ENCODE measurements around the gene ALDH3A1. TPM values are rescaled to one million over a fixed set of nuclear protein-coding genes. Genes with fewer than 3 reads are reported as not detected.

The ALDH3A1 gene
- total and polyA plus RNA-seq, 9 of the 15 experiments (the other 6 are each of a cell fraction or from before 2014, with no cell fraction given), result not detected

DNA sequence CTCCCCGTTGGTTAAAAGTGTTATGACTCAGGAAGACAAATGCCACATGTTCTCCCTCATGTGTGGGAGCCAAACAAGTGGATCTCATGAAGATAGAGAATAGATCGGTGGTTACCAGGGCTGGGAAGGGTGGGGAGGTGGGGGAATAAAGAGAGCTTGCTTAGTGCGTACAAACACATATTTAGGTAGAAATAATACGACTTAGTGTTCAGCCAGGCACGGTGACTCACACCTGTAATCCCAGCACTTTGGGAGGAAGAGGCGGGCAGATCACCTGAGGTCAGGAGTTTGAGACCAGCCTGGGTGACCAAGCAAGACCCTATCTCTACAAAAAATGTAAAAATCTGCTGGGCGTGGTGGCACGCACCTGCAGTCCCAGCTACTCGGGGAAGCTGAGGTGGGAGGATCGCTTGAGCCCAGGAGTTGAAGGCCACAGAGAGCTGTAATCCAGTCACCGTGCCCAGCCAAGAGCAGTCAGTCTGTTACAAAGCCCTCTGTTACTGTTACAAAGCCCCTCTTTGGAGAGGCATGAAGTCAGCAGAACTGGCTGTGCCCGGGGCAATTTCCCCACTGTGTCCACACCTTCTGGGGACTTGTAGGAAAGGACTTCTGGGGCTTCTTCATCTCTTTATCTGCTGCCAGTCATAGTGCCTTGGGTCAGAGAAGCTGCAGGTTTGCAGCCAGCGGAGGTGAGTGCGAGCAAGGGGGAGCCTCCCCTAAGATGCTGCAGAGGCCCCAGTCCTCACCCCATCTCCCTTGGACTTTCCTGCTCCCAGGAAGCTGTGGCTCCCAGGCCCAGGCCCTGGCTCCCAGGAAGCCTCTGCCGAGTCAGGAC lies 4.3 kb upstream of the ALDH3A1 start (continued):
- no peak for TF ChIP-seq BACH1 (tag; IDR thresholded peaks at IDR 0.05)
- TF ChIP-seq BRF1 (IDR thresholded peaks at IDR 0.05; ENCODE audit: borderline replicate concordance, extremely low read depth, insufficient read length), result no peak
- no peak for TF ChIP-seq ZNF274 (IDR thresholded peaks at IDR 0.05; ENCODE audit: borderline replicate concordance, low read depth, low read length)
- no peak for TF ChIP-seq GABPB2 (CRISPR knock-in tag; conservative IDR thresholded peaks at IDR 0.05)

DNA sequence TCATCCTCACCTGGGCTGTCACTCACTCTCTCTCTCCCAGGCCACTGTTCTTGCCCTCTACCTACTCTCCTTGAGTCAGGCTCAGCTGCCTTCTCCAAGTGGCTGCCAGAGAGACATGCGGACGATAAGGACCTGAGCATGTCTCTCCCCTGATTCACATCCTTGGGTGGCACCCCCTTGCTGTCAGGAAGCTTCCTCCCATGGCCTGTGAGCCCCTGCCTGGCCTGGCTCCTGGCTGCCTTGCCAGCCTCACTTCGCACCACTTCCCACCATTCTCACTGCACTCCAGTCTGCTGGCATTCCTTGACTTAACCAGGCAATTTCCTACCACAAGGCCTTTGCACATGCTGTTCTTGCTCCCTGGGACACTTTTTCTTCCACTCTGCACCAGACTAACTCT lies 2.7 kb upstream of the ALDH3A1 start:
- 3% methylated on average over 3 of the region's 3 CpGs for WGBS (ENCODE audit: insufficient coverage, low coverage, missing lambda C conversion rate)
- Histone ChIP-seq H3K79me2 (ENCODE audit: control insufficient read depth, insufficient read depth, low read length) (no peaks in the 10 kb centered on the region), H3K4me3 (no peak overlapping the region), H3K9me1 (ENCODE audit: control insufficient read depth, insufficient read depth, low read length) (no peaks in the 10 kb centered on the region), H3K4me2 (ENCODE audit: insufficient read depth, low read length) (no peak overlapping the region), H3K27me3 (ENCODE audit: control insufficient read depth in 2 of 2, insufficient read depth in 2 of 2, low read length in 2 of 2) (peaks cover 8 to 56% of the 10 kb centered on the region in 2 experiments; a peak in 3 of 5 replicates), H3K27ac (ENCODE audit: extremely low read depth, low read depth, low read length) (no peak overlapping the region), H3K4me1 (replicated peaks in 1 of 2; ENCODE audit: control insufficient read depth in 2 of 2, insufficient read depth in 2 of 2, low read length in 2 of 2) (no peaks in the 10 kb centered on the region), H3K9me3 (replicated peaks; ENCODE audit: control insufficient read depth, insufficient read depth, low read depth, low read length) (no peaks in the 10 kb centered on the region), H3K36me3 (ENCODE audit: control insufficient read depth, insufficient read depth, low read length) (no peaks in the 10 kb centered on the region), H3K9ac (ENCODE audit: insufficient read depth in 1 of 2, low read depth in 2 of 2, low read length in 2 of 2) (no peak overlapping the region), H4K20me1 (replicated peaks; ENCODE audit: control insufficient read depth, insufficient read depth, low read length) (no peaks in the 10 kb centered on the region), H2AFZ (ENCODE audit: low read depth, low read length) (no peak overlapping the region)
- intact Hi-C loops (cut with micrococcal nuclease) (no loop called here), in situ Hi-C loops (cut with MboI) (no loop called here)
- DNase-seq (ENCODE audit: extremely low read depth in 1 of 4, low spot score in 3 of 4) (no peak), ATAC-seq (no peak), FAIRE-seq (no peak)
- ChIA-PET POLR2A (no interaction called here), CTCF (ENCODE audit: low intra/inter-chr PET ratio) (no interaction called here)
- BruUV-seq (replicated peaks), result no TSS peak
- TF ChIP-seq TRIM28 (IDR thresholded peaks at IDR 0.05) (no peak), ADNP (tag; IDR thresholded peaks at IDR 0.05) (no peak), NFIC (IDR thresholded peaks at IDR 0.05) (no peak), CHD4 (IDR thresholded peaks at IDR 0.05; ENCODE audit: insufficient read depth, insufficient replicate concordance, low read depth, low read length, poor library complexity, severe bottlenecking) (no peak), RBM15 (IDR thresholded peaks at IDR 0.05; ENCODE audit: insufficient read depth, low read length) (no peak), ZKSCAN1 (IDR thresholded peaks at IDR 0.05; ENCODE audit: low read depth, low read length) (no peak), CREB1 (IDR thresholded peaks at IDR 0.05) (no peak), CREB1 (CRISPR knock-in tag; IDR thresholded peaks at IDR 0.05) (no peak), ZNF589 (CRISPR knock-in tag; IDR thresholded peaks at IDR 0.05; ENCODE audit: low read depth) (no peak)
- TF ChIP-seq, protein P1, sequence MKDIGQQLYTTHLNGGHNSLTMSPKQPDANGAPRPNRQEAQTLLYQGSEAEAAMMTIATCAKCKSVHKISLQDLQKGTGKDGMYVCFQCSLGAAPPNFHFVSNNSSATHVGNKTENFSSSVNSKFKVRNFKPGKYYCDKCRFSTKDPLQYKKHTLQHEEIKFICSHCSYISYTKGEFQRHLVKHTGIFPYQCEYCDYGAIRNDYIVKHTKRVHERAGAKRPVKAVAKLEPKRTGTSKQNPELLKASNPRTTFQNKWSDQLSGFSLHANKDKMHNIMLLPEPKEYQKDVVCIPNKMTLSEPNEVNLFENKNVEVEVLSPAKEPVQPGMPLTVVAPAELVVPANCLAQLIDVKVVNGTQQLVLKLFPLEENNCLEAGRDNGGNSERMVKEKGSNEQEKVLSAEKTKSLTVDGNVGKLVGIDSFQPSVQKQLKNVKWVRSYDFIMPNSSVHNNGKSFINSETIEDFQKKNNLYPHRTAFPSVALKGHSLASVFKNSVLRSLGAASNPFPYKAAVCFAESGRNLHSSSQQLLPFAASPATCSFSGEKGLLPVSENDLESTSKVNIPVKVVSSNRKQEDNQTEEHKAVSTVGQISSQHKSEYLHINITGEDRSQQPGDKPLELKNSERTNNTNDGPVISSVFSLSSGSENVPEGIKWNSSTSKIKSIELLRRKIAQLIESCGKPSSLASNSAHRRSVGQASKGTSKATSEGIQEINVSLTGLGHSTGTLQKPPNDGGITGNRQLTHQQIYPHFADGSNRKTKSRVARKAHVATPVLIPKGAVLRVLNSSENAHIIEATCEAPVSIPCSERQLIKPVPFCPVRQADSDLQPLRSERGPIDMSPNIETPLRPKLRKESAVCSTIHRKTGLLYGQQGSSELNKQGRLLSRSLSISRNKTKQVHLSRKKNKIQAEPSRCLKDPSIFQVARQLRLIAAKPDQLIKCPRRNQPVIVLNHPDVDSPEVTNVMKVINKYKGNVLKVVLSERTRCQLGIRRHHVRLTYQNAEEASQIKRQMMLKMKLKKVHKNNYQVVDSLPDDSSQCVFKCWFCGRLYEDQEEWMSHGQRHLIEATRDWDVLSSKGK (CRISPR knock-in tag; IDR thresholded peaks at IDR 0.05), result no peak
- TF ChIP-seq, protein P2, sequence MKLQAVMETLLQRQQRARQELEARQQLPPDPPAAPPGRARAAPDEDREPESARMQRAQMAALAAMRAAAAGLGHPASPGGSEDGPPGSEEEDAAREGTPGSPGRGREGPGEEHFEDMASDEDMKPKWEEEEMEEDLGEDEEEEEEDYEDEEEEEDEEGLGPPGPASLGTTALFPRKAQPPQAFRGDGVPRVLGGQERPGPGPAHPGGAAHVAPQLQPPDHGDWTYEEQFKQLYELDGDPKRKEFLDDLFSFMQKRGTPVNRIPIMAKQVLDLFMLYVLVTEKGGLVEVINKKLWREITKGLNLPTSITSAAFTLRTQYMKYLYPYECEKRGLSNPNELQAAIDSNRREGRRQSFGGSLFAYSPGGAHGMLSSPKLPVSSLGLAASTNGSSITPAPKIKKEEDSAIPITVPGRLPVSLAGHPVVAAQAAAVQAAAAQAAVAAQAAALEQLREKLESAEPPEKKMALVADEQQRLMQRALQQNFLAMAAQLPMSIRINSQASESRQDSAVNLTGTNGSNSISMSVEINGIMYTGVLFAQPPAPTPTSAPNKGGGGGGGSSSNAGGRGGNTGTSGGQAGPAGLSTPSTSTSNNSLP (IDR thresholded peaks at IDR 0.05; ENCODE audit: borderline replicate concordance, low read depth, low read length), result no peak

All from K562 (cell line).